T-helper 1 cell treated with Interleukin-12 subunit alpha and Interleukin-12 subunit beta and Interleukin-4 antibody, amounts not matched to agents 30 μg/mL and 1 μg/mL, for 36 hours (primary cell): ENCODE measurements around the gene TENM4.
"Not testable (repeated sequence)": the region's sequence is repeated elsewhere in the genome, so short reads cannot be mapped to it uniquely, and the experiment has no call there.

Experiments used
- H3K27ac Mint-ChIP-seq: one replicate; pipeline ENCODE4 v1.8.0; 2021; ENCODE audit warnings: mild to moderate bottlenecking, mixed read lengths
- H3K27me3 Mint-ChIP-seq: one replicate; pipeline ENCODE4 v1.8.0; 2021; ENCODE audit warnings: low read depth, mixed read lengths
- H3K36me3 Mint-ChIP-seq: one replicate; pipeline ENCODE4 v1.8.0; 2021; ENCODE audit warnings: low read depth, mixed read lengths
- H3K4me1 Mint-ChIP-seq: one replicate; pipeline ENCODE4 v1.8.0; 2021; ENCODE audit warnings: low read depth, mixed read lengths
- H3K4me3 Mint-ChIP-seq: one replicate; pipeline ENCODE4 v1.8.0; 2021; ENCODE audit warnings: mild to moderate bottlenecking, moderate library complexity, mixed read lengths
- H3K9me3 Mint-ChIP-seq: one replicate; pipeline ENCODE4 v1.8.0; 2021; ENCODE audit warnings: mixed read lengths

TENM4 gene

DNA sequence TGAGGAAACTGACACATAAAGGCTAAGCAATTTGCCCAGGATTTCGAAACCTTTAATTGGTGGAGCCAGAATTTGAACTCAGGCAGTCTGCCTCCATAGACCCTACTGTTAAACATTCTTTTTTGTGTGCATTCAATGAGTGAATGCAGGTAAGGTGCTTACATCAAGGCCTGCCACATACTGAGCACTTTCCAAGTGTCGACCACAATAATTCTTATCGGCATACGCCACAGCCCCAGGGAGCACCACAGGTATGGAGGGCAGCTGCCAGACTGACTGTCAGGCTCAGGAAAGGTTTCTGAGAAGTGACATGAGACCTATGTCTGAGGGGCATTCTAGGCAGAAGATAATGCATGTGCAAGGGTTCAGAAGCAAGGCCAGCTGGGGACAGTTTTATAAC is 531.4 kb downstream of the TENM4 start:
- Mint-ChIP-seq H3K4me1 (no peaks in the 10 kb centered on the region), H3K36me3 (no peaks in the 10 kb centered on the region), H3K27ac (no peak overlapping the region), H3K9me3 (no peaks in the 10 kb centered on the region), H3K4me3 (no peak overlapping the region), H3K27me3 (no peaks in the 10 kb centered on the region)

GRCh38 chr11:78907636-78908035 is 533.2 kb downstream of the TENM4 start:
- Mint-ChIP-seq H3K4me1 (no peaks in the 10 kb centered on the region), H3K27me3 (no peaks in the 10 kb centered on the region), H3K4me3 (no peak overlapping the region), H3K27ac (no peak overlapping the region), H3K9me3 (no peaks in the 10 kb centered on the region), H3K36me3 (no peaks in the 10 kb centered on the region)

- H3K36me3 Mint-ChIP-seq = no peaks in the 10 kb centered on the region
- no peaks in the 10 kb centered on the region for H3K9me3 Mint-ChIP-seq
- H3K27me3 Mint-ChIP-seq = peaks cover 5% of the 10 kb centered on the region
Observed at GRCh38 chr11:78906566-78906965, 534.3 kb downstream of the TENM4 start.

GRCh38 chr11:78905756-78906155 is 535.1 kb downstream of the TENM4 start:
- peaks cover 5% of the 10 kb centered on the region for H3K27me3 Mint-ChIP-seq
- no peaks in the 10 kb centered on the region for H3K36me3 Mint-ChIP-seq
- no peaks in the 10 kb centered on the region for H3K4me1 Mint-ChIP-seq
- no peaks in the 10 kb centered on the region for H3K9me3 Mint-ChIP-seq
- H3K4me3 Mint-ChIP-seq = no peak overlapping the region
- H3K27ac Mint-ChIP-seq = no peak overlapping the region

More at GRCh38 chr11:78906566-78906965, 534.3 kb downstream of the TENM4 start:
- Mint-ChIP-seq H3K4me1 (no peaks in the 10 kb centered on the region), H3K4me3 (no peak overlapping the region), H3K27ac (no peak overlapping the region)

DNA sequence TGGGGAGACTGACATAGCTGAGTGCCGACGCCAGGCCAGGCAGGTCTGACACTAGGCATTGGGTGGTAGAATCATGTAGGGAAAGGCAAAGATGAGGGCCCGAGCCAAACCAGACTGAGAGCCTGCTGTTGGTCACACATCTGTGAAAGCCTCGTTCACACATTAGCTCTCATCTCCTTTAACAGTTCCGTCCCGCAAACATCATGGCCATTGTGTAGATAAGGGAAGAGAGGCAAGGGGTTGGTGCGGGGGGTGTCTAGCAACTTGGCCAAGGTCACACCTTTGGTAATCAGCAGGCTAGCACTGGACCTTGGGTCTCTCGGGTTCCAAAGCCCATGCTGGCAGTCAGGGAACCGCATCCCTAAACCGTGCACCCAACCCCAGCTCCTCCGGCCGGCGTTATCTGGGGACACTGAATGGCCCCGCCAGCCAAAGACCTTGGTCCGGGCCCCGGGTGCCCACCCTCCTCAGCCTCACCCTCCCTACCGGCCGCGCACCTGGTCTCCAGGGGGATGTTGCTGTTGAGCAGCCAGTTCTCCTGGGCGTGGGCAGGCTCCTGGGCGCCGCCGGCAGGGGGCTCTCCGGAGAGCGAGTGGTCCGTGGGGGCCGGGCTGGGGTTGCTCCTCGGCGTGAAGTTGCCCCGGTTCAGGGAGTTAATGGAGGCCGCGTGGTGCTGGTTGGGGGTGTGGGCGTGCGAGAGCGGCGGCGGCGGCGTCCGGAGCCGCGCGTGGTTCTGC is 537.9 kb downstream of the TENM4 start:
- Mint-ChIP-seq H3K4me3 (no peak overlapping the region), H3K4me1 (no peaks in the 10 kb centered on the region), H3K27me3 (peaks cover 5% of the 10 kb centered on the region), H3K36me3 (no peaks in the 10 kb centered on the region), H3K27ac (no peak overlapping the region), H3K9me3 (no peaks in the 10 kb centered on the region)

GRCh38 chr11:78901831-78902230 is 539.0 kb downstream of the TENM4 start:
- Mint-ChIP-seq H3K4me3 (no peak overlapping the region), H3K4me1 (no peaks in the 10 kb centered on the region), H3K9me3 (no peaks in the 10 kb centered on the region), H3K36me3 (no peaks in the 10 kb centered on the region), H3K27ac (no peak overlapping the region), H3K27me3 (peaks cover 5% of the 10 kb centered on the region)

GRCh38 chr11:78898266-78898775 is 542.5 kb downstream of the TENM4 start:
- peaks cover 5% of the 10 kb centered on the region for H3K27me3 Mint-ChIP-seq
- H3K36me3 Mint-ChIP-seq = no peaks in the 10 kb centered on the region
- H3K4me1 Mint-ChIP-seq = no peaks in the 10 kb centered on the region
- no peaks in the 10 kb centered on the region for H3K9me3 Mint-ChIP-seq
- no peak overlapping the region for H3K27ac Mint-ChIP-seq
- no peak overlapping the region for H3K4me3 Mint-ChIP-seq

DNA sequence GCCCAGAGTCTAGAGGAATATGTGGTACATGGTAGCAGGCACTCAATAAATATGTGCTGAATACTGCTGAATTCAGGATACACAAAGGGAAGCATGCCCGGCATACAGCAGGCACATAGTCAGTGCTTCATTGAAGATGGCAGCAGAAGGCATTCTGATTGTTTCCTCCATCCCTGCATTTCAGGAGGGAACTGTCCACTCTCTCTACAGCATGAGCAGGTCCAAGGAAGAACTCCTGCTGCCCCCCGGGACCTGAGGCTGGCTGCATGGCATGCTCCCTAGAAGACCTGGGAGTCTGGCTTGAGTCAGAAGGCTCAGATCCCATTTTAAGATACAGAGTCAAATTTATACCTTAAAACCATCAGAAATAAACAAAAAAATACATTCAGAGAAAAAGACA is 546.8 kb downstream of the TENM4 start:
- Mint-ChIP-seq H3K36me3 (no peaks in the 10 kb centered on the region), H3K4me3 (no peak overlapping the region), H3K27ac (no peak overlapping the region), H3K27me3 (no peaks in the 10 kb centered on the region), H3K9me3 (no peaks in the 10 kb centered on the region), H3K4me1 (no peaks in the 10 kb centered on the region)

GRCh38 chr11:78889698-78890097 is 551.1 kb downstream of the TENM4 start:
- H3K4me3 Mint-ChIP-seq = no peak overlapping the region
- H3K27ac Mint-ChIP-seq = no peak overlapping the region
- no peaks in the 10 kb centered on the region for H3K36me3 Mint-ChIP-seq
- H3K4me1 Mint-ChIP-seq = no peaks in the 10 kb centered on the region
- H3K27me3 Mint-ChIP-seq = no peaks in the 10 kb centered on the region
- H3K9me3 Mint-ChIP-seq = no peaks in the 10 kb centered on the region

DNA sequence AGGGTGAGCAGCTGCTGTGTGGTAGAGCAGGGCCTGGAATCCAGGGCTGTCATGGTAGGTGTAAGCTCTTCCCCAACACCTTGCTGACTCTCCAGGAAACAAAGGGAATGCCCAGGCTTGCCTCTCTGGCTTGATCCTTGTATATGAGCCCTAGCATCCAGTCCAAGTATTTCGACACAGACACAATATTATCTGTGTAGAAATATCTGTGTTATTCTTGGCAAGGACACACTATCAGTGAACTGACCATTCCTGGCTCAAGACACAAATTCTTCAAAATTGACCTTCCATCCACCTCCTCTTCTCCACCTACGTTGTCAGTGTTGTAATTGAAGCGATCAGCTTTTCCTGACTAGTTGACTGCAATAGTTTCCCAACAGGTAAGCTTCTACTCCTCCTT is 554.2 kb downstream of the TENM4 start:
- no peak overlapping the region for H3K4me3 Mint-ChIP-seq
- H3K36me3 Mint-ChIP-seq = no peaks in the 10 kb centered on the region
- no peaks in the 10 kb centered on the region for H3K4me1 Mint-ChIP-seq
- H3K27ac Mint-ChIP-seq = no peak overlapping the region
- no peaks in the 10 kb centered on the region for H3K27me3 Mint-ChIP-seq
- no peaks in the 10 kb centered on the region for H3K9me3 Mint-ChIP-seq

DNA sequence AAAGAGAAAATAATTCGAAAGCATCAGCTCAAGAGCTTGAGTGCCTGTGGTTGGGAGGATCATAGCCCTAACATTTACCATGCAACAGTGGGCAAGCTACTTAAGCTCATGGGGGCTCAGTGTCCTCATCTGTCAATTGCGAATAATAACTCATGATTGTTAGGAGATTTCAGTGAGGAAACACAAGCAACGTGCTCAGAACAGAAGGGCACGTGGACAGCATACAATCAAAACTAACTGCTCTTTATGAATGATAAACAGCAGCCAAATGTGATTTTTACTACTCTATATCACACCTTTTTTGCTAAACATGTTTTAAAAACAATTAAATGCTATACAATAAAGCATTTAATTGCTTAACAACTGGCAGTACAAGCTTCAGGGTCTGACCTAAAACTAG is 556.1 kb downstream of the TENM4 start:
- no peaks in the 10 kb centered on the region for H3K27me3 Mint-ChIP-seq
- no peak overlapping the region for H3K4me3 Mint-ChIP-seq
- no peak overlapping the region for H3K27ac Mint-ChIP-seq
- H3K4me1 Mint-ChIP-seq = no peaks in the 10 kb centered on the region
- H3K9me3 Mint-ChIP-seq = no peaks in the 10 kb centered on the region
- H3K36me3 Mint-ChIP-seq = no peaks in the 10 kb centered on the region

DNA sequence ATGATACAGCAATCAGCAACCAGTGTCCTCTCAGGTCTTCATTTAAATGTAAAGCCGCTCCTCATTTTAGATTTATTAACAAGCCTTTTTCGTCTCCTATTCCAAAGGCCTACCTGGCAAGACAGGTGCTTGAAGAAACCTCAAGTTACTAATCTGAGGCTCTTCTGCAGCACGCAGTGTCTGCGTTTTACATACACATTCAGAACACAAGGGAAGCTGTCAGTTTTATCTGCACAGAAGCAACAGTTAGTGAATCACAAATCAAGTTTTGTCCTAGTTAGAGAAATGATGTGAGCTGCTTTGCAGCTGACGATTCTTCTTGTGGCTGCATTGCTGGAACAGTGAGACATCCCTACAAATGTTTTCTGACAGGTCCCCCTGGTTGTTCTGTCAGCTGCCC is 557.3 kb downstream of the TENM4 start:
- Mint-ChIP-seq H3K27ac (no peak overlapping the region), H3K36me3 (no peaks in the 10 kb centered on the region), H3K4me1 (no peaks in the 10 kb centered on the region), H3K4me3 (no peak overlapping the region), H3K27me3 (no peaks in the 10 kb centered on the region), H3K9me3 (no peaks in the 10 kb centered on the region)

DNA sequence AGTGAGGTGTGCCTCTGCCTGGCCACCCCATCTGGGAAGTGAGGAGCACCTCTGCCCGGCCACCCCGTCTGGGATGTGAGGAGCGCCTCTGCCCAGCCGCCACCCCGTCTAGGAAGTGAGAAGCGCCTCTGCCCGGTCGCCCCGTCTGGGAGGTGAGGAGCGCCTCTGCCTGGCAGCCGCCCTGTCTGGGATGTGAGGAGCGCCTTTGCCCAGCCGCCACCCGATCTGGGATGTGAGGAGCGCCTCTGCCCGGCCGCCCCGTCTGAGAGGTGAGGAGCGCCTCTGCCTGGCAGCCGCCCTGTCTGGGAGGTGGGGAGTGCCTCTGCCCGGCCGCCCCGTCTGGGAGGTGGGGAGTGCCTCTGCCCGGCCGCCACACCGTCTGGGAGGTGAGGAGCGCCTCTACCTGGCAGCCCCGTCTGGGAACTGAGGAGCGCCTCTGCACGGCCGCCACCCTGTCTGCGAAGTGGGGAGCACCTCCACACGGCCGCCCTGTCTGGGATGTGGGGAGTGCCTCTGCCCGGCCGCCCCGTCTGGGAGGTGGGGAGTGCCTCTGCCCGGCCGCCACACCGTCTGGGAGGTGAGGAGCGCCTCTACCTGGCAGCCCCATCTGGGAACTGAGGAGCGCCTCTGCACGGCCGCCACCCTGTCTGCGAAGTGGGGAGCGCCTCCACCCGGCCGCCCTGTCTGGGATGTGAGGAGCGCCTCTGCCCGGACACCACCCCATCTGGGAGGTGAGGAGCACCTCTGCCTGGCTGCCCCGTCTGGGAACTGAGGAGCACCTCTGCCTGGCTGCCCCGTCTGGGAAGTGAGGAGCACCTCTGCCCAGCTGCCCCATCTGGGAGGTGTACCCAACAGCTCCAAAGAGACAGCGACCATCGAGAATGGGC is 561.5 kb downstream of the TENM4 start:
- not testable (repeated sequence) for H3K4me1 Mint-ChIP-seq, H3K9me3 Mint-ChIP-seq, H3K27me3 Mint-ChIP-seq, H3K27ac Mint-ChIP-seq, H3K4me3 Mint-ChIP-seq, H3K36me3 Mint-ChIP-seq

- Mint-ChIP-seq H3K27me3 (no peaks in the 10 kb centered on the region), H3K4me3 (no peak overlapping the region), H3K4me1 (no peaks in the 10 kb centered on the region), H3K27ac (no peak overlapping the region), H3K9me3 (peaks cover 9% of the 10 kb centered on the region), H3K36me3 (no peaks in the 10 kb centered on the region)
Observed at GRCh38 chr11:78878631-78879030, 562.2 kb downstream of the TENM4 start.

GRCh38 chr11:78876676-78877075 is 564.2 kb downstream of the TENM4 start:
- Mint-ChIP-seq H3K36me3 (no peaks in the 10 kb centered on the region), H3K4me1 (no peaks in the 10 kb centered on the region), H3K9me3 (peaks cover 9% of the 10 kb centered on the region), H3K4me3 (no peak overlapping the region), H3K27ac (no peak overlapping the region), H3K27me3 (no peaks in the 10 kb centered on the region)
